Suprapubic skin (tissue), 3 donors: ENCODE data around the gene RUFY3.

Experiments used
- POLR2A ChIP-seq, 2 donors: fragments of 450-650 bp; IDR thresholded peaks; one replicate each; pipeline ENCODE4 v1.6.1; 2017; ENCODE audit warnings: antibody characterized with exemption in 2 of 2, mild to moderate bottlenecking in 2 of 2, moderate library complexity in 2 of 2
- TF ChIP-seq, protein P1 (sequence below), 2 donors: fragments of 200-600 bp in 1 of 2; fragments of 450-650 bp in 1 of 2; sonication (generic) in 1 of 2; IDR thresholded peaks; one replicate each; pipeline ENCODE4 v1.5.1; 2016 to 2019; ENCODE audit warnings: antibody characterized with exemption in 2 of 2, mild to moderate bottlenecking in 1 of 2, moderate library complexity in 1 of 2

DNA sequence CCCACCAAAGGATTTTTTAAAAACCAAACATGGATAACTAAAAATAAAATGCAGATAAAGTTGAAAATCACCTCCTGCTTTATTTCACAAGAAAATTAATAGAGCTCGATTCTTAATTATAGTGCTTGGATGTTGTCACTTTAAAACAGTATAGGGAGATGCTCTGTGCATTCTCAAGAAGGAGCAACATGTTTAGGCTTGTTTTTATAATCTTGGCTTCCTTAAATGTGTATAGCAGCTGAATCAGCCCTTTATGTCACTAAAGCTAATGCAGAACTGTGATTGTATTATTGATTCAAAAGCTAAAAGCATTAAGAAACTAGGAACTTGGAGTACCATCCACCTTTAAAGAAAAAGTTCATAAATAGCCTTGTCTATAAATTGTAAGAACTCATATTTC, 20.5 kb upstream of the RUFY3 start:
- TF ChIP-seq, protein P1, sequence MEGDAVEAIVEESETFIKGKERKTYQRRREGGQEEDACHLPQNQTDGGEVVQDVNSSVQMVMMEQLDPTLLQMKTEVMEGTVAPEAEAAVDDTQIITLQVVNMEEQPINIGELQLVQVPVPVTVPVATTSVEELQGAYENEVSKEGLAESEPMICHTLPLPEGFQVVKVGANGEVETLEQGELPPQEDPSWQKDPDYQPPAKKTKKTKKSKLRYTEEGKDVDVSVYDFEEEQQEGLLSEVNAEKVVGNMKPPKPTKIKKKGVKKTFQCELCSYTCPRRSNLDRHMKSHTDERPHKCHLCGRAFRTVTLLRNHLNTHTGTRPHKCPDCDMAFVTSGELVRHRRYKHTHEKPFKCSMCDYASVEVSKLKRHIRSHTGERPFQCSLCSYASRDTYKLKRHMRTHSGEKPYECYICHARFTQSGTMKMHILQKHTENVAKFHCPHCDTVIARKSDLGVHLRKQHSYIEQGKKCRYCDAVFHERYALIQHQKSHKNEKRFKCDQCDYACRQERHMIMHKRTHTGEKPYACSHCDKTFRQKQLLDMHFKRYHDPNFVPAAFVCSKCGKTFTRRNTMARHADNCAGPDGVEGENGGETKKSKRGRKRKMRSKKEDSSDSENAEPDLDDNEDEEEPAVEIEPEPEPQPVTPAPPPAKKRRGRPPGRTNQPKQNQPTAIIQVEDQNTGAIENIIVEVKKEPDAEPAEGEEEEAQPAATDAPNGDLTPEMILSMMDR (IDR thresholded peaks at IDR 0.05): no peak
- no peak for TF ChIP-seq POLR2A (IDR thresholded peaks at IDR 0.05)
